GM23338 (cell line): ENCODE data around the gene AJM1. TPM values are rescaled to one million over a fixed set of nuclear protein-coding genes. Genes with fewer than 3 reads are reported as not detected.

Source experiments
- ATAC-seq: fragments of 200-7000 bp; cut with Tn5 transposase; 3 replicates; pipeline ENCODE4 v1.9.1; 2020
- DNase-seq: peaks from one replicate; pipeline ENCODE4 v3.0.0-alpha.2; 2015; ENCODE audit warnings: low spot score
- H2AFZ ChIP-seq: fragments of 200-600 bp; sonication (generic); 2 replicates; pipeline ENCODE4 v1.8.0; 2016; ENCODE audit warnings: antibody characterized with exemption, mild to moderate bottlenecking, moderate library complexity
- H3F3A ChIP-seq: fragments of 200-600 bp; sonication (generic); replicated peaks from 2 replicates; pipeline ENCODE4 v1.8.0; 2017; ENCODE audit warnings: antibody characterized with exemption, mixed run types, low read depth
- H3K27ac ChIP-seq: fragments of 200-600 bp; sonication (generic); 2 replicates; pipeline ENCODE4 v1.6.1; 2016; ENCODE audit warnings: low read depth
- H3K27me3 ChIP-seq: fragments of 200-600 bp; sonication (generic); 2 replicates; pipeline ENCODE4 v1.8.0; 2016; ENCODE audit warnings: mild to moderate bottlenecking, mixed run types, moderate library complexity; ENCODE audit not compliant: insufficient read depth
- H3K36me3 ChIP-seq: fragments of 200-600 bp; sonication (generic); 2 replicates; pipeline ENCODE4 v1.8.0; 2016; ENCODE audit warnings: mild to moderate bottlenecking; ENCODE audit not compliant: insufficient read depth
- H3K4me1 ChIP-seq: fragments of 200-600 bp; sonication (generic); 2 replicates; pipeline ENCODE4 v1.8.0; 2016; ENCODE audit warnings: mild to moderate bottlenecking, moderate library complexity; ENCODE audit not compliant: insufficient read depth
- H3K4me2 ChIP-seq: fragments of 200-600 bp; sonication (generic); 2 replicates; pipeline ENCODE4 v1.7.1; 2017; ENCODE audit warnings: mixed run types
- H3K4me3 ChIP-seq: fragments of 200-600 bp; sonication (generic); 2 replicates; pipeline ENCODE4 v1.6.1; 2016; ENCODE audit warnings: mixed run types
- H3K79me2 ChIP-seq: fragments of 200-600 bp; sonication (generic); replicated peaks from 2 replicates; pipeline ENCODE4 v1.8.0; 2017; ENCODE audit warnings: mild to moderate bottlenecking; ENCODE audit not compliant: insufficient read depth
- H3K9me2 ChIP-seq: fragments of 200-600 bp; sonication (generic); 2 replicates; pipeline ENCODE4 v1.8.0; 2017; ENCODE audit not compliant: insufficient read depth
- H4K20me1 ChIP-seq: fragments of 200-600 bp; sonication (generic); replicated peaks from 2 replicates; pipeline ENCODE4 v1.8.0; 2017; ENCODE audit warnings: mild to moderate bottlenecking; ENCODE audit not compliant: insufficient read depth
- H3K27ac Mint-ChIP-seq: 2 replicates; pipeline ENCODE4 v1.8.0; 2020; ENCODE audit warnings: inconsistent platforms, mild to moderate bottlenecking, moderate library complexity, mixed read lengths
- H3K27me3 Mint-ChIP-seq: 3 replicates; pipeline ENCODE4 v1.8.0; 2022; ENCODE audit warnings: low read depth, mild to moderate bottlenecking, moderate library complexity, mixed read lengths, inconsistent platforms; ENCODE audit not compliant: insufficient read depth, poor library complexity
- H3K36me3 Mint-ChIP-seq: 3 replicates; pipeline ENCODE4 v1.8.0; 2021; ENCODE audit warnings: low read depth, mild to moderate bottlenecking, inconsistent platforms, moderate library complexity, mixed read lengths
- H3K4me1 Mint-ChIP-seq: 3 replicates; pipeline ENCODE4 v1.8.0; 2020; ENCODE audit warnings: mild to moderate bottlenecking, inconsistent platforms, mixed read lengths
- H3K4me3 Mint-ChIP-seq: 3 replicates; pipeline ENCODE4 v1.8.0; 2021; ENCODE audit warnings: moderate library complexity, mild to moderate bottlenecking, inconsistent platforms, mixed read lengths
- H3K9me3 Mint-ChIP-seq: 3 replicates; pipeline ENCODE4 v1.8.0; 2020; ENCODE audit warnings: moderate library complexity, mild to moderate bottlenecking, inconsistent platforms, mixed read lengths
- CREB1 ChIP-seq: fragments of 250-450 bp; sonication (Bioruptor Pico); IDR thresholded peaks from 2 replicates; pipeline ENCODE4 v1.5.0; 2020; ENCODE audit warnings: low read depth, mild to moderate bottlenecking, moderate library complexity
- EZH2 ChIP-seq: fragments of 200-600 bp; sonication (generic); IDR thresholded peaks from one replicate; pipeline ENCODE4 v1.8.0; 2017; ENCODE audit warnings: antibody characterized with exemption, mild to moderate bottlenecking, low read depth; ENCODE audit not compliant: unreplicated experiment
- EZH2phosphoT487 ChIP-seq: fragments of 200-600 bp; sonication (generic); IDR thresholded peaks from one replicate; pipeline ENCODE4 v1.8.1; 2018; ENCODE audit warnings: antibody characterized with exemption; ENCODE audit not compliant: unreplicated experiment
- JUNB ChIP-seq: IDR thresholded peaks from one replicate; pipeline ENCODE4 v1.6.1; 2016; ENCODE audit warnings: antibody characterized with exemption; ENCODE audit not compliant: unreplicated experiment
- NANOG ChIP-seq: IDR thresholded peaks from 2 replicates; pipeline ENCODE4 v1.6.1; 2016; ENCODE audit warnings: antibody characterized with exemption, borderline replicate concordance
- POLR2AphosphoS5 ChIP-seq: IDR thresholded peaks from 2 replicates; pipeline ENCODE4 v1.6.1; 2016; ENCODE audit warnings: antibody characterized with exemption, low read depth
- REST ChIP-seq: IDR thresholded peaks from one replicate; pipeline ENCODE4 v1.6.1; 2018; ENCODE audit warnings: antibody characterized with exemption; ENCODE audit not compliant: unreplicated experiment
- STAT1 ChIP-seq: IDR thresholded peaks from one replicate; pipeline ENCODE4 v1.6.1; 2016; ENCODE audit warnings: antibody characterized with exemption; ENCODE audit not compliant: unreplicated experiment
- ZNF114 ChIP-seq: fragments of 250-450 bp; sonication (Bioruptor Pico); IDR thresholded peaks from 2 replicates; pipeline ENCODE4 v1.5.0; 2020; ENCODE audit warnings: mild to moderate bottlenecking, moderate library complexity
- ZNF331 ChIP-seq: fragments of 250-450 bp; sonication (Bioruptor Pico); IDR thresholded peaks from 2 replicates; pipeline ENCODE4 v1.5.0; 2020; ENCODE audit warnings: low read depth, mild to moderate bottlenecking, moderate library complexity
- polyA plus RNA-seq: library from polyadenylated mRNA; unstranded; fragments of >200 nt; fragmentation: Nextera tagmentation; extraction: Ambion mirVana; gene quantifications from 2 replicates; pipeline ENCODE4 v1.2.1, GENCODE V29; 2016
- total RNA-seq: library from RNA; depleted of rRNA; stranded (reverse); fragments of >200 nt; shearing (Covaris generic); gene quantifications from 2 replicates; pipeline ENCODE4 v1.2.3, GENCODE V29; 2014
- TF ChIP-seq, protein P1 (sequence below), 2 experiments: fragments of 200-600 bp in 1 of 2; sonication (generic) in 1 of 2; conservative IDR thresholded peaks; 2 replicates each; pipeline versions ENCODE4 v1.5.1 to v1.6.1; 2016 to 2017; ENCODE audit warnings: antibody characterized with exemption in 2 of 2, low read depth in 2 of 2, mild to moderate bottlenecking in 2 of 2, moderate library complexity in 1 of 2
- TF ChIP-seq, protein P2 (sequence below): IDR thresholded peaks from 2 replicates; pipeline ENCODE4 v1.6.1; 2016; ENCODE audit warnings: antibody characterized with exemption

Gene AJM1
- total and polyA plus RNA-seq, 2 experiments from 2014 or later: 0.36 to 0.49 TPM

DNA sequence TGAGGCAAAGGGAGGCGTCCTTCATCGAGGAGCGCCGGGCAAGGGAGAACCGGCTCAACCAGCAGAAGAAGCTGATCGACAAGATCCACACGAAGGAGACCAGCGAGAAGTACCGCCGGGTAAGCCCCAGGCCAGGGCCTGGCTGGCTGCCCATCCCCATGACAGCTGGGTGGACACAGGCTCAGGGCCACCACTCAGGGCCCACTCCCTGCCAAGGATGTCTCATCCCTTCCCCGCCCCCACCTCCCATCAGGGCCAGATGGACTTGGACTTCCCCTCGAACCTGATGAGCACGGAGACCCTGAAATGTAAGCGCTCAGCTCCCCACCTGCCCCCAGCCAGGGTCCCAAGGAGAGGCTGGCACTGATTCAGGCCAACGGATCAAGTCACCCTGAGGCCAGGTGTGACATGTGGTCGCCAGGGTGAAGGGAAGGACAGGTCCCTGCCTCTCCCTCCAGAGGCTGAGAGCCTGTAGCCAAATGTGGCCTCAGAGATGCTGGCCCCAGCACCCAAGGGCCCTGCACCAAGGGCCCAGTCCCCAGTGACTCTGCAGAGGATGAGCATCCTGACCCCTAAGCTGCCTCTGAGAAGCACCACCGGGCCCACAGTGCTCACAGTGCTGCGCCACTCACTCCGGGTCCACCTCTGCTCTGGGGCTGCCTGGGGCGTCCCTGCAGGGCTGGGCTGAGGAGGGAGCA, 37.6 kb upstream of the AJM1 start (continued):
- TF ChIP-seq, protein P1, sequence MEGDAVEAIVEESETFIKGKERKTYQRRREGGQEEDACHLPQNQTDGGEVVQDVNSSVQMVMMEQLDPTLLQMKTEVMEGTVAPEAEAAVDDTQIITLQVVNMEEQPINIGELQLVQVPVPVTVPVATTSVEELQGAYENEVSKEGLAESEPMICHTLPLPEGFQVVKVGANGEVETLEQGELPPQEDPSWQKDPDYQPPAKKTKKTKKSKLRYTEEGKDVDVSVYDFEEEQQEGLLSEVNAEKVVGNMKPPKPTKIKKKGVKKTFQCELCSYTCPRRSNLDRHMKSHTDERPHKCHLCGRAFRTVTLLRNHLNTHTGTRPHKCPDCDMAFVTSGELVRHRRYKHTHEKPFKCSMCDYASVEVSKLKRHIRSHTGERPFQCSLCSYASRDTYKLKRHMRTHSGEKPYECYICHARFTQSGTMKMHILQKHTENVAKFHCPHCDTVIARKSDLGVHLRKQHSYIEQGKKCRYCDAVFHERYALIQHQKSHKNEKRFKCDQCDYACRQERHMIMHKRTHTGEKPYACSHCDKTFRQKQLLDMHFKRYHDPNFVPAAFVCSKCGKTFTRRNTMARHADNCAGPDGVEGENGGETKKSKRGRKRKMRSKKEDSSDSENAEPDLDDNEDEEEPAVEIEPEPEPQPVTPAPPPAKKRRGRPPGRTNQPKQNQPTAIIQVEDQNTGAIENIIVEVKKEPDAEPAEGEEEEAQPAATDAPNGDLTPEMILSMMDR (conservative IDR thresholded peaks at IDR 0.05; ENCODE audit: low read depth in 2 of 2): no peak
- TF ChIP-seq REST: no peak
- no peak for TF ChIP-seq JUNB
- no peak for TF ChIP-seq CREB1 (CRISPR knock-in tag)
- no peak for TF ChIP-seq EZH2phosphoT487
- no peak for TF ChIP-seq STAT1
- TF ChIP-seq NANOG: no peak

DNA sequence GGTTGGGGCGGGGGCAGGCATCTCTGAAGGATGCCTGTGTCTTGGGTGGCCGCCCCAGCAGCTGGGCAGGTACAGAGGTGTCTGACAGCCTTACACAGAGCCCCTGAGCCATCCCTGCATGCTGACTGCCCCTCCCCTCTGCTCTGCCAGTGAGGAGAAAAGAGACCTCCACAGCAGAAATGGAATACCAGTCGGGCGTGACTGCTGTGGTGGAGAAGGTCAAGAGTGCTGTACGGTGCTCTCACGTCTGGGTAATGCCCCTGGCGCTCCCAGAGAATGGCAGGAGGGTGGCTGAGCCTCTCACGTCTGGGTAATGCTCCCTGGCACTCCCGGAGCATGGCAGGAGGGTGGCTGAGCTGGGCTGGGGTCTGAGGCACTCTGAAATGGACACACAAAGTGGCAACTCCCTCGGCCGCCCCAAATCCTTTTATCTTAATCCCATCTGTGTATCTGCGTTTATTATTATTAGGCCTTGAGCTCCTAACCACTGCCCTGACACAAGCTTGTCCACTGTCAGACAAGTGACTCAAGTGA, 37.0 kb upstream of the AJM1 start:
- no peaks in the 10 kb centered on the region; the same call in 2 of the 3 replicates for H3K9me3 Mint-ChIP-seq
- Histone ChIP-seq H4K20me1 (peaks cover 12% of the 10 kb centered on the region), H3K79me2 (peaks cover 19% of the 10 kb centered on the region), H3K27ac (no peak overlapping the region), H3K4me3 (no peak overlapping the region), H3K4me1 (peaks cover 16% of the 10 kb centered on the region), H2AFZ (no peak overlapping the region), H3F3A (peaks cover 12% of the 10 kb centered on the region; the same call in 1 of the 2 replicates), H3K4me2 (no peak overlapping the region), H3K36me3 (no peaks in the 10 kb centered on the region), H3K27me3 (no peaks in the 10 kb centered on the region), H3K9me2 (no peaks in the 10 kb centered on the region)
- H3K36me3 Mint-ChIP-seq: peaks cover 18% of the 10 kb centered on the region
- peaks cover 23% of the 10 kb centered on the region for H3K4me1 Mint-ChIP-seq
- ATAC-seq (no peak), DNase-seq (no peak)
- no peak overlapping the region for H3K27ac Mint-ChIP-seq
- peaks cover 35% of the 10 kb centered on the region for H3K27me3 Mint-ChIP-seq
- H3K4me3 Mint-ChIP-seq: peak overlapping the region; percentile 27; the same call in 1 of the 3 replicates
- no peak for TF ChIP-seq STAT1
- TF ChIP-seq ZNF114 (CRISPR knock-in tag): no peak
- no peak for TF ChIP-seq POLR2AphosphoS5
- TF ChIP-seq, protein P2, sequence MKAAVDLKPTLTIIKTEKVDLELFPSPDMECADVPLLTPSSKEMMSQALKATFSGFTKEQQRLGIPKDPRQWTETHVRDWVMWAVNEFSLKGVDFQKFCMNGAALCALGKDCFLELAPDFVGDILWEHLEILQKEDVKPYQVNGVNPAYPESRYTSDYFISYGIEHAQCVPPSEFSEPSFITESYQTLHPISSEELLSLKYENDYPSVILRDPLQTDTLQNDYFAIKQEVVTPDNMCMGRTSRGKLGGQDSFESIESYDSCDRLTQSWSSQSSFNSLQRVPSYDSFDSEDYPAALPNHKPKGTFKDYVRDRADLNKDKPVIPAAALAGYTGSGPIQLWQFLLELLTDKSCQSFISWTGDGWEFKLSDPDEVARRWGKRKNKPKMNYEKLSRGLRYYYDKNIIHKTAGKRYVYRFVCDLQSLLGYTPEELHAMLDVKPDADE: no peak
- TF ChIP-seq EZH2phosphoT487: no peak
- TF ChIP-seq CREB1 (CRISPR knock-in tag): no peak
- TF ChIP-seq EZH2: no peak
- TF ChIP-seq, protein P1 (conservative IDR thresholded peaks at IDR 0.05; ENCODE audit: low read depth in 2 of 2): no peak
- TF ChIP-seq JUNB: no peak
- no peak for TF ChIP-seq NANOG
- no peak for TF ChIP-seq ZNF331 (CRISPR knock-in tag)
